Keratinocyte (primary cell): ENCODE data around the gene ACTL10. TPM values are rescaled to one million over a fixed set of nuclear protein-coding genes. Genes with fewer than 3 reads are reported as not detected.

Experiments
- DNase-seq: peaks from one replicate; pipeline ENCODE4 v3.0.0-alpha.2; 2011; ENCODE audit warnings: low read depth, missing footprints, low spot score
- FAIRE-seq: peaks from 2 replicates; lab custom pipeline; 2011; peaks lifted over from hg19 to GRCh38; lab: Jason Lieb, UNC
- H2AFZ ChIP-seq: 2 replicates; pipeline ENCODE4 v1.6.0; 2012; ENCODE audit warnings: low read length, control low read depth, inconsistent platforms; ENCODE audit not compliant: control insufficient read depth
- H3K27ac ChIP-seq: 2 replicates; pipeline ENCODE4 v1.5.1; 2011; ENCODE audit warnings: low read length; ENCODE audit not compliant: control insufficient read depth, insufficient read depth
- H3K27me3 ChIP-seq: 3 replicates; pipeline ENCODE4 v1.6.0; 2011; ENCODE audit warnings: low read length; ENCODE audit not compliant: control insufficient read depth, insufficient read depth; ENCODE audit errors: extremely low read depth
- H3K36me3 ChIP-seq, 2 experiments: 2 replicates in 1 of 2; 3 replicates in 1 of 2; pipeline ENCODE4 v1.5.1; 2011; ENCODE audit warnings: low read length in 2 of 2, mild to moderate bottlenecking in 1 of 2; ENCODE audit not compliant: control insufficient read depth in 2 of 2, insufficient read depth in 2 of 2; ENCODE audit errors: extremely low read depth in 1 of 2
- H3K4me1 ChIP-seq: 3 replicates; pipeline ENCODE4 v1.5.1; 2011; ENCODE audit warnings: low read length; ENCODE audit not compliant: control insufficient read depth, insufficient read depth; ENCODE audit errors: extremely low read depth
- H3K4me2 ChIP-seq: 3 replicates; pipeline ENCODE4 v1.6.0; 2011; ENCODE audit warnings: low read depth, low read length; ENCODE audit not compliant: control insufficient read depth, insufficient read depth; ENCODE audit errors: extremely low read depth
- H3K4me3 ChIP-seq, 3 experiments: fragments of 200-600 bp in 1 of 3; sonication (generic) in 1 of 3; 2 replicates in 2 of 3; 3 replicates in 1 of 3; pipeline ENCODE4 v1.5.1; 2011 to 2016; ENCODE audit warnings: low read length in 3 of 3, mild to moderate bottlenecking in 3 of 3, control low read depth in 2 of 3, inconsistent platforms in 1 of 3, low read depth in 1 of 3, mixed read lengths in 1 of 3, mixed run types in 1 of 3, moderate library complexity in 1 of 3; ENCODE audit not compliant: control insufficient read depth in 2 of 3, insufficient read depth in 2 of 3; ENCODE audit errors: extremely low read depth in 1 of 3
- H3K79me2 ChIP-seq: 2 replicates; pipeline ENCODE4 v1.6.0; 2012; ENCODE audit warnings: low read length; ENCODE audit not compliant: control insufficient read depth, insufficient read depth
- H3K9ac ChIP-seq: 3 replicates; pipeline ENCODE4 v1.6.0; 2011; ENCODE audit warnings: low read length; ENCODE audit not compliant: control insufficient read depth, insufficient read depth; ENCODE audit errors: extremely low read depth
- H3K9me1 ChIP-seq: 3 replicates; pipeline ENCODE4 v1.6.0; 2011; ENCODE audit warnings: low read length; ENCODE audit not compliant: control insufficient read depth, insufficient read depth; ENCODE audit errors: extremely low read depth
- H3K9me3 ChIP-seq: 2 replicates; pipeline ENCODE4 v1.5.1; 2012; ENCODE audit warnings: low read depth, low read length; ENCODE audit not compliant: control insufficient read depth
- H4K20me1 ChIP-seq: 3 replicates; pipeline ENCODE4 v1.6.0; 2011; ENCODE audit warnings: low read length; ENCODE audit not compliant: control insufficient read depth, insufficient read depth; ENCODE audit errors: extremely low read depth
- EZH2 ChIP-seq: IDR thresholded peaks from one replicate; pipeline ENCODE4 v1.6.1; 2012; ENCODE audit warnings: inconsistent platforms, mild to moderate bottlenecking, low read length, moderate library complexity
- dilution Hi-C: fragments of 300-500 bp; cut with MboI; formaldehyde crosslinking; loops from one replicate; pipeline ENCODE4 v1.7.0; 2020; ENCODE audit warnings: low sequenced_read_pairs; ENCODE audit not compliant: extremely low pct_ligation_motif_present
- polyA plus RNA-seq, 5 experiments: library from polyadenylated mRNA; depleted of rRNA in 3 of 5; stranded (reverse) in 3 of 5; stranded (forward) in 1 of 5; unstranded in 1 of 5; fragments of >200 nt; gene quantifications; 1 replicate in 1 of 5; 2 replicates in 3 of 5; 3 replicates in 1 of 5; pipeline versions ENCODE4 v1.2.1 to v1.2.3, GENCODE V29; 2011 to 2012; ENCODE audit warnings: missing spikeins in 2 of 5, low read depth in 1 of 5, low replicate concordance in 1 of 5
- TF ChIP-seq, protein P1 (sequence below), 3 experiments: IDR thresholded peaks in 1 of 3; conservative IDR thresholded peaks in 1 of 3; optimal IDR thresholded peaks in 1 of 3; 2 replicates in 2 of 3; 3 replicates in 1 of 3; pipeline versions ENCODE3 to v1.5.1; 2011; ENCODE audit warnings: low read length in 3 of 3, mild to moderate bottlenecking in 3 of 3, moderate library complexity in 2 of 3, control low read depth in 1 of 3, inconsistent platforms in 1 of 3; ENCODE audit not compliant: insufficient read depth in 2 of 3; ENCODE audit errors: extremely low read depth in 1 of 3

Gene ACTL10
- polyA plus RNA-seq, 1 donor (not counting 4 experiments of a cell fraction or from before 2014, with no cell fraction given), result 0.28 TPM

DNA sequence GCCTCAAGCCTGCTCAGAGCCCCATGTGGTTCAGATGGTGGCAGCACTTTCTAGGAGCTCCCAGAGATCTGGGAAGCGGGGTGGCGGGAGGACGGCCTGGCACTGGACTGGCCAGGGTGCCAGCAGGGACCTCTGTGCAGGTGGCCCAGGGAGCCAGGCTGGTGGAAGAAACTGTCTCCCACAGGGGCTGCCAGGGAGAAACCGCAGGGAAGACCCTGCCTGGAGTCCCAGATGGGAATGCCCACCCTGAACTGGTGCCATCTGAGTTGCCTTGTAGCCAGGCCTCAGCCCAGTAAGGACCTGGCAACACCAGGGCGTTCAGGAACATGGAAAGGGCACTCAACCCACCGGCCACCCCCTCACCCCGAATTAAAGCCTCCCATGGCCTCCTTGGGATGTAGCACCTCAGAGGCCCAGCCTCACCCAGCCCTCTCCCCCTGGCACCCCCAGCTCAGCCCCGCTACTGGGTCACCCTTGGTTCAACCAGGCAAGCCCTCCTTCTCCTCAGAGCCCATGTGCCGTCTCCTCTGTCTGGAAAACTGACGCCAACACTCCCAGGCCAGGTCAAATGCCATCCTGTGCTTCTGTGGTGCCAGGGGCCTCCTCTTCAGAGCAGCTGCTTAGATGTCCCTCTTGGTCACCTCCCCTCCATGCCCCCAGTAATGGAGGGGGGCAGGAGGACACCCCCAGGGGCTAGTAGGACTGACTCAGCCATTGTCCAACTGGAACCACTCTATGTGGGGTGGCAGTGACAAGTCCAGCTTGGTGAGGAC lies 10.5 kb upstream of the ACTL10 start:
- H3K9me3 ChIP-seq, result no peaks in the 10 kb centered on the region
- no peak overlapping the region for H2AFZ ChIP-seq
- DNase-seq (no peak), FAIRE-seq (no peak)
- no peak overlapping the region for H3K27ac ChIP-seq
- H3K4me3 ChIP-seq, result no peak overlapping the region
- no peak overlapping the region for H3K4me2 ChIP-seq
- H3K36me3 ChIP-seq, result no peaks in the 10 kb centered on the region
- H3K79me2 ChIP-seq, result no peaks in the 10 kb centered on the region
- H3K9ac ChIP-seq, result no peak overlapping the region
- no peaks in the 10 kb centered on the region for H3K9me1 ChIP-seq
- H4K20me1 ChIP-seq, result no peaks in the 10 kb centered on the region
- no peaks in the 10 kb centered on the region for H3K27me3 ChIP-seq
- dilution Hi-C loops, result no loop called here
- H3K4me1 ChIP-seq, result peaks cover 9% of the 10 kb centered on the region
- TF ChIP-seq, protein P1, sequence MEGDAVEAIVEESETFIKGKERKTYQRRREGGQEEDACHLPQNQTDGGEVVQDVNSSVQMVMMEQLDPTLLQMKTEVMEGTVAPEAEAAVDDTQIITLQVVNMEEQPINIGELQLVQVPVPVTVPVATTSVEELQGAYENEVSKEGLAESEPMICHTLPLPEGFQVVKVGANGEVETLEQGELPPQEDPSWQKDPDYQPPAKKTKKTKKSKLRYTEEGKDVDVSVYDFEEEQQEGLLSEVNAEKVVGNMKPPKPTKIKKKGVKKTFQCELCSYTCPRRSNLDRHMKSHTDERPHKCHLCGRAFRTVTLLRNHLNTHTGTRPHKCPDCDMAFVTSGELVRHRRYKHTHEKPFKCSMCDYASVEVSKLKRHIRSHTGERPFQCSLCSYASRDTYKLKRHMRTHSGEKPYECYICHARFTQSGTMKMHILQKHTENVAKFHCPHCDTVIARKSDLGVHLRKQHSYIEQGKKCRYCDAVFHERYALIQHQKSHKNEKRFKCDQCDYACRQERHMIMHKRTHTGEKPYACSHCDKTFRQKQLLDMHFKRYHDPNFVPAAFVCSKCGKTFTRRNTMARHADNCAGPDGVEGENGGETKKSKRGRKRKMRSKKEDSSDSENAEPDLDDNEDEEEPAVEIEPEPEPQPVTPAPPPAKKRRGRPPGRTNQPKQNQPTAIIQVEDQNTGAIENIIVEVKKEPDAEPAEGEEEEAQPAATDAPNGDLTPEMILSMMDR (optimal IDR thresholded peaks at IDR 0.05 in 1 of 3, IDR thresholded peaks at IDR 0.05 in 1 of 3, conservative IDR thresholded peaks at IDR 0.05 in 1 of 3; ENCODE audit: extremely low read depth in 1 of 3, insufficient read depth in 2 of 3, low read length in 3 of 3), result no peak
- TF ChIP-seq EZH2, result no peak

DNA sequence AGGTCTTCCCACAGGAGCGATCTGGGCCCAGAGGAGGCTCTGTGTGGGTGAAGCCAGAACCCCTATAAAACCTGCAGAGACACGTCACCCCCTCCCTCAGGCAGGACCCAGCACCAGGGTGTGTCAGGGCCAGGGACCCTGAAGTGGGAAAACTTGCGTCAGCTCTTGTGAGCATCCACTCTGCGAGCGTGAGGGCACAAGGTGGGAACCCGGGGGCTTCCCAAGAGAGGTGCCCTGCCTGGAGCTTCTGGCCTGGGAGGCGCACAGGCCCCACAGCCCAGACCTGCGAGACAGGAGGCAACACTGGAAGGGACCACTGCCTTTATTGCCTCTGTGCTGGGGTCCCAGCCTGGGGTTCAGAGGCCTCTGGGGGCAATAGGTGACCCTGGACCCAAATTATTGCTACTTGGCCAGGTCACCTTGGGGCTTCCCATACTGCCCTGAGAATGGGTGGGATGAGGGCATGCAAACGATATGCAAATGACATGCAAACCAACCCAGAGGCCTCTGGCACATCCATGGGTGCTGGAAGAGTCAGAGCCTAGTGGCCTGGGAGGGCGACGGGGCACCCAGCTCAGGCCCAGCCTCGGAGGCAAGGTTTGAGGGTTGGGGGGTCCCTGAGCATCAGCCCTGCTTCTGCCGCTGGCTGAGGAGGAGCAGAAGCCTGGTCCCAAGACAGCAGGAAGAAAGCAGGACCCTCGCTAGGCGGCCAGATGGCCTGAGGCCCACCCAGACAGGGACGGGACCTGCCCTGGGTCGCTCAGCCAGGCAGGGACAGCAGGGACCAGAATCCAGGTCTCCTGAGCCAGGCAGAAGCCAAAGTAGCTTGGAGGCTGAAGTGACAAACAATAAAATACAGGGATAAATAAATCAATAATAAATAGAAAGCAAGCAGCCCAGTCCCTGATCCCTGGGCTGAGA lies 9.7 kb upstream of the ACTL10 start:
- Histone ChIP-seq H3K27ac (no peak overlapping the region), H3K4me3 (no peak overlapping the region), H3K27me3 (no peaks in the 10 kb centered on the region), H3K9me1 (no peaks in the 10 kb centered on the region), H3K9me3 (no peaks in the 10 kb centered on the region), H2AFZ (no peak overlapping the region), H4K20me1 (no peaks in the 10 kb centered on the region), H3K4me1 (peaks cover 7% of the 10 kb centered on the region), H3K4me2 (no peak overlapping the region), H3K79me2 (no peaks in the 10 kb centered on the region), H3K9ac (no peak overlapping the region), H3K36me3 (no peaks in the 10 kb centered on the region)
- dilution Hi-C loops, result no loop called here
- FAIRE-seq (no peak), DNase-seq (no peak)
- TF ChIP-seq EZH2, result no peak
- TF ChIP-seq, protein P1 (optimal IDR thresholded peaks at IDR 0.05 in 1 of 3, IDR thresholded peaks at IDR 0.05 in 1 of 3, conservative IDR thresholded peaks at IDR 0.05 in 1 of 3; ENCODE audit: extremely low read depth in 1 of 3, insufficient read depth in 2 of 3, low read length in 3 of 3), result no peak
